IMR-90 (cell line): Measurements from ENCODE around the gene CD164L2. TPM values are rescaled to one million over a fixed set of nuclear protein-coding genes. Genes with fewer than 3 reads are reported as not detected.
A peak's percentile ranks its signal among the peaks of the same experiment; 100 is the strongest.

Source experiments
- ATAC-seq: fragments of 200-7000 bp; cut with Tn5 transposase; 2 replicates; pipeline ENCODE4 v1.9.1; 2020; ENCODE audit warnings: low read depth, mild to moderate bottlenecking, moderate library complexity
- BruUV-seq: library from RNA; stranded (reverse); fragments of 400-500 nt; replicated peaks from 2 replicates; lab custom pipeline; 2021; lab: Mats Ljungman, UMichigan
- CTCF ChIA-PET: fragments of 300-600 bp; formaldehyde crosslinking; extraction: SDS; loops from one replicate; lab custom pipeline; 2021; ENCODE audit warnings: antibody characterized with exemption; lab: Yijun Ruan, JAX
- POLR2A ChIA-PET: fragments of 300-600 bp; sonication (Branson Sonifier 250); formaldehyde crosslinking; loops from one replicate; lab custom pipeline; 2022; ENCODE audit warnings: antibody characterized with exemption; ENCODE audit not compliant: unreplicated experiment; lab: Charles Lee
- DNase-seq: peaks from one replicate; pipeline ENCODE4 v3.0.0; 2013
- H2AFZ ChIP-seq: replicated peaks from 2 replicates; pipeline ENCODE3; 2013; ENCODE audit warnings: low read length, mild to moderate bottlenecking; ENCODE audit not compliant: poor library complexity
- H2AK5ac ChIP-seq: 2 replicates; pipeline ENCODE4 v1.6.1; 2013; ENCODE audit warnings: low read depth, low read length, inconsistent platforms
- H2AK9ac ChIP-seq: replicated peaks from 2 replicates; pipeline ENCODE3; 2013; ENCODE audit warnings: mild to moderate bottlenecking, low read depth, low read length, moderate library complexity; ENCODE audit not compliant: poor library complexity
- H2BK120ac ChIP-seq: 2 replicates; pipeline ENCODE4 v1.6.1; 2013; ENCODE audit warnings: low read depth, low read length, inconsistent platforms
- H2BK15ac ChIP-seq: 3 replicates; pipeline ENCODE4 v1.6.1; 2013; ENCODE audit warnings: low read depth, low read length, inconsistent platforms
- H2BK20ac ChIP-seq: 2 replicates; pipeline ENCODE4 v1.6.1; 2013; ENCODE audit warnings: low read depth, mild to moderate bottlenecking, inconsistent platforms, low read length, moderate library complexity
- H2BK5ac ChIP-seq: 2 replicates; pipeline ENCODE4 v1.6.1; 2013; ENCODE audit warnings: mild to moderate bottlenecking, low read depth, low read length, inconsistent platforms; ENCODE audit not compliant: poor library complexity, severe bottlenecking
- H3K14ac ChIP-seq: replicated peaks from 2 replicates; pipeline ENCODE4 v1.6.1; 2013; ENCODE audit warnings: low read depth, low read length, inconsistent platforms
- H3K18ac ChIP-seq: 2 replicates; pipeline ENCODE4 v1.6.1; 2013; ENCODE audit warnings: low read depth, low read length, control low read depth
- H3K23ac ChIP-seq: 2 replicates; pipeline ENCODE4 v1.6.1; 2013; ENCODE audit warnings: low read depth, low read length, inconsistent platforms
- H3K27ac ChIP-seq: 2 replicates; pipeline ENCODE4 v1.5.1; 2013; ENCODE audit warnings: mild to moderate bottlenecking, control low read depth, low read length; ENCODE audit not compliant: insufficient read depth
- H3K27me3 ChIP-seq: 2 replicates; pipeline ENCODE4 v1.6.1; 2013; ENCODE audit warnings: low read length; ENCODE audit not compliant: control insufficient read depth, insufficient read depth
- H3K36me3 ChIP-seq: 2 replicates; pipeline ENCODE4 v1.6.1; 2013; ENCODE audit warnings: low read length, mixed read lengths; ENCODE audit not compliant: control insufficient read depth, insufficient read depth
- H3K4ac ChIP-seq: 2 replicates; pipeline ENCODE4 v1.6.1; 2013; ENCODE audit warnings: low read depth, low read length, inconsistent platforms
- H3K4me1 ChIP-seq: 2 replicates; pipeline ENCODE4 v1.6.1; 2013; ENCODE audit warnings: low read length, mixed read lengths; ENCODE audit not compliant: control insufficient read depth, insufficient read depth
- H3K4me2 ChIP-seq: 2 replicates; pipeline ENCODE4 v1.6.1; 2013; ENCODE audit warnings: low read depth, mild to moderate bottlenecking, control low read depth, low read length, moderate library complexity
- H3K4me3 ChIP-seq: 2 replicates; pipeline ENCODE4 v1.5.1; 2013; ENCODE audit warnings: low read depth, mild to moderate bottlenecking, control low read depth, low read length, moderate library complexity; ENCODE audit not compliant: insufficient read depth
- H3K56ac ChIP-seq: 2 replicates; pipeline ENCODE4 v1.6.1; 2013; ENCODE audit warnings: low read length, inconsistent platforms; ENCODE audit not compliant: insufficient read depth; ENCODE audit errors: extremely low read depth
- H3K79me1 ChIP-seq, 2 experiments: 2 replicates each; pipeline ENCODE4 v1.6.1; 2013; ENCODE audit warnings: low read length in 2 of 2, inconsistent platforms in 1 of 2, low read depth in 1 of 2
- H3K9ac ChIP-seq: 2 replicates; pipeline ENCODE4 v1.6.1; 2013; ENCODE audit warnings: low read depth, low read length, control low read depth
- H3K9me1 ChIP-seq: 2 replicates; pipeline ENCODE4 v1.6.1; 2013; ENCODE audit warnings: low read length, inconsistent platforms; ENCODE audit not compliant: insufficient read depth
- H3K9me3 ChIP-seq: 2 replicates; pipeline ENCODE4 v1.6.1; 2013; ENCODE audit warnings: low read length; ENCODE audit not compliant: control insufficient read depth, insufficient read depth
- H4K20me1 ChIP-seq: 2 replicates; pipeline ENCODE4 v1.6.1; 2013; ENCODE audit warnings: low read length, inconsistent platforms; ENCODE audit not compliant: insufficient read depth
- H4K5ac ChIP-seq: 2 replicates; pipeline ENCODE4 v1.6.1; 2013; ENCODE audit warnings: mild to moderate bottlenecking, low read depth, low read length, control low read depth
- H4K8ac ChIP-seq, 2 experiments: 2 replicates each; pipeline ENCODE4 v1.6.1; 2013; ENCODE audit warnings: low read depth in 2 of 2, low read length in 2 of 2, control low read depth in 1 of 2, inconsistent platforms in 1 of 2
- H4K91ac ChIP-seq: 2 replicates; pipeline ENCODE4 v1.6.1; 2013; ENCODE audit warnings: low read depth, low read length, inconsistent platforms; ENCODE audit not compliant: insufficient read depth
- BHLHE40 ChIP-seq: fragments of 150-350 bp; IDR thresholded peaks from 2 replicates; pipeline ENCODE4 v1.6.1; 2016; ENCODE audit warnings: mild to moderate bottlenecking, low read depth, low read length
- CEBPB ChIP-seq: IDR thresholded peaks from 2 replicates; pipeline ENCODE4 v1.6.1; 2012; ENCODE audit warnings: low read depth, low read length, improper control_type of control experiment
- CHD1 ChIP-seq: IDR thresholded peaks from 2 replicates; pipeline ENCODE4 v1.6.1; 2012; ENCODE audit warnings: low read depth, low read length, improper control_type of control experiment
- ELK1 ChIP-seq: fragments of 150-350 bp; IDR thresholded peaks from 2 replicates; pipeline ENCODE4 v1.6.1; 2016; ENCODE audit warnings: low read depth, mild to moderate bottlenecking, low read length, moderate library complexity, borderline replicate concordance
- FOS ChIP-seq: fragments of 150-350 bp; IDR thresholded peaks from 2 replicates; pipeline ENCODE4 v1.6.1; 2016; ENCODE audit warnings: low read depth, low read length
- MAFK ChIP-seq: IDR thresholded peaks from 2 replicates; pipeline ENCODE4 v1.6.1; 2012; ENCODE audit warnings: low read depth, low read length, improper control_type of control experiment
- MAZ ChIP-seq: IDR thresholded peaks from 2 replicates; pipeline ENCODE4 v1.6.1; 2012; ENCODE audit warnings: low read depth, mild to moderate bottlenecking, low read length, improper control_type of control experiment, moderate library complexity, borderline replicate concordance
- NFE2L2 ChIP-seq: fragments of 150-350 bp; IDR thresholded peaks from 2 replicates; pipeline ENCODE4 v1.6.1; 2016; ENCODE audit warnings: low read depth, mild to moderate bottlenecking, low read length
- POLR2A ChIP-seq: IDR thresholded peaks from 2 replicates; pipeline ENCODE4 v1.6.1; 2012; ENCODE audit warnings: mild to moderate bottlenecking, low read depth, low read length
- RAD21 ChIP-seq: IDR thresholded peaks from 2 replicates; pipeline ENCODE4 v1.6.1; 2012; ENCODE audit warnings: low read length, improper control_type of control experiment
- RCOR1 ChIP-seq: IDR thresholded peaks from 2 replicates; pipeline ENCODE4 v1.6.1; 2012; ENCODE audit warnings: mild to moderate bottlenecking, low read length, improper control_type of control experiment; ENCODE audit not compliant: insufficient replicate concordance
- RFX5 ChIP-seq: IDR thresholded peaks from 2 replicates; pipeline ENCODE4 v1.8.0; 2012; ENCODE audit warnings: low read depth, mild to moderate bottlenecking, low read length, moderate library complexity
- SMC3 ChIP-seq: fragments of 150-350 bp; IDR thresholded peaks from 2 replicates; pipeline ENCODE4 v1.6.1; 2016; ENCODE audit warnings: low read depth, mild to moderate bottlenecking, antibody characterized with exemption, low read length, moderate library complexity
- USF2 ChIP-seq: fragments of 150-350 bp; IDR thresholded peaks from 2 replicates; pipeline ENCODE4 v1.6.1; 2017; ENCODE audit warnings: mild to moderate bottlenecking, antibody characterized with exemption, low read length, low read depth
- WGBS, 2 experiments: methylation state at CpG; one replicate each; pipeline versions ENCODE4 v1.1.5 to v1.1.7; 2013; ENCODE audit warnings: missing lambda C conversion rate in 2 of 2; ENCODE audit not compliant: insufficient read length in 1 of 2; ENCODE audit errors: extremely low coverage in 2 of 2; 5-methylcytosine and 5-hydroxymethylcytosine counted together
- dilution Hi-C: fragments of 300-500 bp; cut with HindIII; formaldehyde crosslinking; loops from one replicate; pipeline ENCODE4 v1.14.3; 2018; ENCODE audit warnings: low sequenced_read_pairs; ENCODE audit not compliant: unreplicated experiment
- in situ Hi-C: fragments of 300-500 bp; cut with MboI; formaldehyde crosslinking; loops from 3 replicates; pipeline ENCODE4 v1.14.3; 2019; ENCODE audit warnings: low sequenced_read_pairs, inconsistent platforms, mixed read lengths
- intact Hi-C: fragments of 100-400 bp; cut with micrococcal nuclease; formaldehyde crosslinking; loops from 2 replicates; pipeline ENCODE4 v1.10.0; 2022
- polyA plus RNA-seq, 3 experiments: library from polyadenylated mRNA; depleted of rRNA; stranded (reverse); fragments of >200 nt; gene quantifications; 2 replicates each; pipeline ENCODE4 v1.2.3, GENCODE V29; 2012; ENCODE audit warnings: low replicate concordance in 1 of 3
- total RNA-seq: library from RNA; depleted of rRNA; stranded (reverse); fragments of >200 nt; gene quantifications from 2 replicates; pipeline ENCODE4 v1.2.3, GENCODE V29; 2012

The CD164L2 gene
- total and polyA plus RNA-seq, 2 of the 4 experiments (the other 2 are of a cell fraction) = not detected

- Histone ChIP-seq H2BK15ac (no peak overlapping the region; the same call in 2 of the 3 replicates), H2AK5ac (peak overlapping the region; percentile 42; the same call in 1 of the 2 replicates), H3K27ac (no peak overlapping the region), H2AFZ (peak overlapping the region; percentile 76), H3K9me3 (no peaks in the 10 kb centered on the region), H4K5ac (no peak overlapping the region), H4K8ac (no peak overlapping the region), H3K4me1 (peaks cover 15% of the 10 kb centered on the region), H4K20me1 (no peaks in the 10 kb centered on the region), H3K23ac (no peak overlapping the region), H3K36me3 (0 out of 2 replicates have a peak, but pooled peaks cover 3% of the 10 kb centered on the region), H3K4me2 (no peak overlapping the region), H2BK5ac (no peak overlapping the region), H3K4me3 (no peak overlapping the region), H2BK120ac (no peak overlapping the region), H3K18ac (no peak overlapping the region), H3K14ac (no peak overlapping the region), H2AK9ac (peak overlapping the region; percentile 78), H3K56ac (no peak overlapping the region), H3K4ac (no peak overlapping the region), H3K9ac (no peak overlapping the region), H3K9me1 (peaks cover 7% of the 10 kb centered on the region; the same call in 1 of the 2 replicates), H2BK20ac (no peak overlapping the region), H3K79me1 (no peaks in the 10 kb centered on the region), H4K91ac (no peak overlapping the region), H3K27me3 (no peaks in the 10 kb centered on the region)
- POLR2A ChIA-PET = no interaction called here
- no peak for ATAC-seq
- BruUV-seq = no TSS peak
- intact Hi-C loops (no loop called here), in situ Hi-C loops (no loop called here), dilution Hi-C loops (no loop called here)
- CTCF ChIA-PET = interaction anchor here (0.5 kb wide), 1 partner anchor 24 kb away, joined by 3 read pairs; no protein-coding TSS in a partner anchor
- DNase-seq = no peak
- 77% methylated on average over 12 of the region's 31 CpGs; no CpG with 5 or more reads in 1 of the 2 experiments for WGBS, 2 experiments
- TF ChIP-seq CHD1 (no peak), MAZ (no peak), RFX5 (no peak), RAD21 (no peak), NFE2L2 (no peak), CEBPB (no peak), RCOR1 (no peak), BHLHE40 (no peak), USF2 (no peak), POLR2A (no peak), MAFK (no peak), SMC3 (no peak), ELK1 (no peak), FOS (no peak)
Measured at GRCh38 chr1:27342778-27343638, 40.1 kb downstream of the CD164L2 start.
